WTC11 (cell line): ENCODE results near the gene TUBGCP2. TPM values are rescaled to one million over a fixed set of nuclear protein-coding genes. Genes with fewer than 3 reads are reported as not detected.

Experiments
- ATAC-seq: fragments of 200-7000 bp; cut with Tn5 transposase; 2 replicates; pipeline ENCODE4 v1.10.0; 2021; ENCODE audit warnings: mild to moderate bottlenecking, moderate library complexity
- CTCF ChIA-PET: fragments of 300-600 bp; sonication (Branson Sonifier 250); formaldehyde crosslinking; loops from one replicate; lab custom pipeline; 2021; ENCODE audit warnings: antibody characterized with exemption; lab: Charles Lee
- POLR2A ChIA-PET: fragments of 350-600 bp; sonication (Branson Sonifier 250); formaldehyde crosslinking; loops from one replicate; lab custom pipeline; 2021; ENCODE audit warnings: antibody characterized with exemption; lab: Charles Lee
- DNase-seq: peaks from one replicate; pipeline ENCODE4 v3.0.0; 2021; ENCODE audit warnings: low spot score
- H3K27ac Mint-ChIP-seq: 2 replicates; pipeline ENCODE4 v1.8.0; 2021; ENCODE audit warnings: mixed read lengths
- H3K27me3 Mint-ChIP-seq: 2 replicates; pipeline ENCODE4 v1.8.0; 2021; ENCODE audit warnings: low read depth, mild to moderate bottlenecking, moderate library complexity, mixed read lengths
- H3K36me3 Mint-ChIP-seq: 2 replicates; pipeline ENCODE4 v1.8.0; 2021; ENCODE audit warnings: mixed read lengths
- H3K4me1 Mint-ChIP-seq: 2 replicates; pipeline ENCODE4 v1.8.0; 2022; ENCODE audit warnings: mixed read lengths
- H3K4me3 Mint-ChIP-seq: 2 replicates; pipeline ENCODE4 v1.8.0; 2021; ENCODE audit warnings: mild to moderate bottlenecking, moderate library complexity, mixed read lengths
- H3K9me3 Mint-ChIP-seq: 2 replicates; pipeline ENCODE4 v1.8.0; 2021; ENCODE audit warnings: mixed read lengths
- AFF4 ChIP-seq: sonication (generic); formaldehyde crosslinking; IDR thresholded peaks from 2 replicates; pipeline ENCODE4 v1.8.1; 2023; ENCODE audit warnings: mild to moderate bottlenecking, missing genetic modification reagents, borderline replicate concordance
- MAX ChIP-seq: sonication (generic); formaldehyde crosslinking; IDR thresholded peaks from 2 replicates; pipeline ENCODE4 v1.8.0; 2022; ENCODE audit warnings: mild to moderate bottlenecking, missing genetic modification reagents
- SOX15 ChIP-seq: fragments of 250-450 bp; sonication (Bioruptor Pico); IDR thresholded peaks from 2 replicates; pipeline ENCODE4 v1.9.0; 2021; ENCODE audit warnings: mild to moderate bottlenecking
- TP53 ChIP-seq: sonication (generic); formaldehyde crosslinking; IDR thresholded peaks from 2 replicates; pipeline ENCODE4 v1.8.1; 2023; ENCODE audit warnings: mild to moderate bottlenecking, missing genetic modification reagents
- ZNF219 ChIP-seq: sonication (generic); formaldehyde crosslinking; IDR thresholded peaks from 2 replicates; pipeline ENCODE4 v1.8.0; 2023; ENCODE audit warnings: missing genetic modification reagents, mild to moderate bottlenecking, borderline replicate concordance
- ZNF425 ChIP-seq: fragments of 250-450 bp; sonication (Bioruptor Pico); conservative IDR thresholded peaks from 2 replicates; pipeline ENCODE4 v1.9.0; 2021; ENCODE audit warnings: mild to moderate bottlenecking
- total RNA-seq: library from RNA; stranded (reverse); gene quantifications from 3 replicates; pipeline ENCODE4 v1.2.3, GENCODE V29; 2021
- TF ChIP-seq, protein P1 (sequence below): sonication (generic); formaldehyde crosslinking; IDR thresholded peaks from 2 replicates; pipeline ENCODE4 v1.8.0; 2022; ENCODE audit warnings: mild to moderate bottlenecking, missing genetic modification reagents
- TF ChIP-seq, protein P2 (sequence below): sonication (generic); formaldehyde crosslinking; IDR thresholded peaks from 2 replicates; pipeline ENCODE4 v1.8.0; 2023; ENCODE audit warnings: missing genetic modification reagents, mild to moderate bottlenecking, borderline replicate concordance

Gene TUBGCP2
- total RNA-seq, 1 experiment from 2014 or later: 62.5 TPM

GRCh38 chr10:133249094-133249780, 59.4 kb downstream of the TUBGCP2 start:
- H3K27ac Mint-ChIP-seq: no peak overlapping the region
- no peak for ATAC-seq

More at GRCh38 chr10:133249094-133249780, 59.4 kb downstream of the TUBGCP2 start:
- Mint-ChIP-seq H3K4me3 (no peak overlapping the region), H3K27me3 (no peaks in the 10 kb centered on the region), H3K9me3 (no peaks in the 10 kb centered on the region), H3K4me1 (peaks cover 22% of the 10 kb centered on the region)
- CTCF ChIA-PET: no interaction called here
- POLR2A ChIA-PET: no interaction called here
- no peak for DNase-seq
- TF ChIP-seq, protein P1, sequence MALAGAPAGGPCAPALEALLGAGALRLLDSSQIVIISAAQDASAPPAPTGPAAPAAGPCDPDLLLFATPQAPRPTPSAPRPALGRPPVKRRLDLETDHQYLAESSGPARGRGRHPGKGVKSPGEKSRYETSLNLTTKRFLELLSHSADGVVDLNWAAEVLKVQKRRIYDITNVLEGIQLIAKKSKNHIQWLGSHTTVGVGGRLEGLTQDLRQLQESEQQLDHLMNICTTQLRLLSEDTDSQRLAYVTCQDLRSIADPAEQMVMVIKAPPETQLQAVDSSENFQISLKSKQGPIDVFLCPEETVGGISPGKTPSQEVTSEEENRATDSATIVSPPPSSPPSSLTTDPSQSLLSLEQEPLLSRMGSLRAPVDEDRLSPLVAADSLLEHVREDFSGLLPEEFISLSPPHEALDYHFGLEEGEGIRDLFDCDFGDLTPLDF (CRISPR knock-in tag): no peak
- no peak for TF ChIP-seq AFF4 (CRISPR knock-in tag)
- TF ChIP-seq SOX15 (CRISPR knock-in tag): no peak
- TF ChIP-seq ZNF219 (CRISPR knock-in tag): no peak
- TF ChIP-seq ZNF425 (CRISPR knock-in tag): no peak
- TF ChIP-seq, protein P2, sequence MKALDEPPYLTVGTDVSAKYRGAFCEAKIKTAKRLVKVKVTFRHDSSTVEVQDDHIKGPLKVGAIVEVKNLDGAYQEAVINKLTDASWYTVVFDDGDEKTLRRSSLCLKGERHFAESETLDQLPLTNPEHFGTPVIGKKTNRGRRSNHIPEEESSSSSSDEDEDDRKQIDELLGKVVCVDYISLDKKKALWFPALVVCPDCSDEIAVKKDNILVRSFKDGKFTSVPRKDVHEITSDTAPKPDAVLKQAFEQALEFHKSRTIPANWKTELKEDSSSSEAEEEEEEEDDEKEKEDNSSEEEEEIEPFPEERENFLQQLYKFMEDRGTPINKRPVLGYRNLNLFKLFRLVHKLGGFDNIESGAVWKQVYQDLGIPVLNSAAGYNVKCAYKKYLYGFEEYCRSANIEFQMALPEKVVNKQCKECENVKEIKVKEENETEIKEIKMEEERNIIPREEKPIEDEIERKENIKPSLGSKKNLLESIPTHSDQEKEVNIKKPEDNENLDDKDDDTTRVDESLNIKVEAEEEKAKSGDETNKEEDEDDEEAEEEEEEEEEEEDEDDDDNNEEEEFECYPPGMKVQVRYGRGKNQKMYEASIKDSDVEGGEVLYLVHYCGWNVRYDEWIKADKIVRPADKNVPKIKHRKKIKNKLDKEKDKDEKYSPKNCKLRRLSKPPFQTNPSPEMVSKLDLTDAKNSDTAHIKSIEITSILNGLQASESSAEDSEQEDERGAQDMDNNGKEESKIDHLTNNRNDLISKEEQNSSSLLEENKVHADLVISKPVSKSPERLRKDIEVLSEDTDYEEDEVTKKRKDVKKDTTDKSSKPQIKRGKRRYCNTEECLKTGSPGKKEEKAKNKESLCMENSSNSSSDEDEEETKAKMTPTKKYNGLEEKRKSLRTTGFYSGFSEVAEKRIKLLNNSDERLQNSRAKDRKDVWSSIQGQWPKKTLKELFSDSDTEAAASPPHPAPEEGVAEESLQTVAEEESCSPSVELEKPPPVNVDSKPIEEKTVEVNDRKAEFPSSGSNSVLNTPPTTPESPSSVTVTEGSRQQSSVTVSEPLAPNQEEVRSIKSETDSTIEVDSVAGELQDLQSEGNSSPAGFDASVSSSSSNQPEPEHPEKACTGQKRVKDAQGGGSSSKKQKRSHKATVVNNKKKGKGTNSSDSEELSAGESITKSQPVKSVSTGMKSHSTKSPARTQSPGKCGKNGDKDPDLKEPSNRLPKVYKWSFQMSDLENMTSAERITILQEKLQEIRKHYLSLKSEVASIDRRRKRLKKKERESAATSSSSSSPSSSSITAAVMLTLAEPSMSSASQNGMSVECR (CRISPR knock-in tag): no peak
- no peak for TF ChIP-seq MAX (CRISPR knock-in tag)
- TF ChIP-seq TP53: no peak
- TF ChIP-seq, all 79 proteins: peak for 0
- no peaks in the 10 kb centered on the region for H3K36me3 Mint-ChIP-seq
